Measurements from ENCODE around the gene MCRIP2.

MCRIP2 gene

DNA sequence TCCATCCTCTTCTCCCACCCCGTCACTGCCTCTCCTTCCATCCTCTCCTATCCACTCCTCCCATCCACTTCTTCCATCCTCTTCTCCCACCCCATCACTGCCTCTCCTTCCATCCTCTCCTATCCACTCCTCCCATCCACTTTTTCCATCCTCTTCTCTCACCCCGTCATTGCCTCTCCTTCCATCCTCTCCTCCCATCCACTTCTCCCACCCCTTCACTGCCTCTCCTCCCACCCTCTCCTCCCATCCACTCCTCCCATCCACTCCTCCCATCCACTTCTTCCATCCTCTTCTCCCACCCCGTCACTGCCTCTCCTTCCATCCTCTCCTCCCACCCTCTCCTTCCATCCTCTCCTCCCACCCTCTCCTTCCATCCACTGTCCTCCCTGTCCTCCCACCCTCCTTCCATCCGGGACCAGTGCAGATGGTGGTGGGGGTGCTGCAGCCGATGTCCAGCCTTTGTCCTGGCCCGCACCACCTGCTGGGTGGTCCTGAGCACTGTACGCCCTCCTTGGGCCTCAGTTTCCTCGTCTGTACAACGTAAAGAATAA is 9.7 kb upstream of the MCRIP2 start:
- no peak for DNase-seq (ENCODE audit: low read depth in 4 of 4, low spot score in 1 of 4)

DNA sequence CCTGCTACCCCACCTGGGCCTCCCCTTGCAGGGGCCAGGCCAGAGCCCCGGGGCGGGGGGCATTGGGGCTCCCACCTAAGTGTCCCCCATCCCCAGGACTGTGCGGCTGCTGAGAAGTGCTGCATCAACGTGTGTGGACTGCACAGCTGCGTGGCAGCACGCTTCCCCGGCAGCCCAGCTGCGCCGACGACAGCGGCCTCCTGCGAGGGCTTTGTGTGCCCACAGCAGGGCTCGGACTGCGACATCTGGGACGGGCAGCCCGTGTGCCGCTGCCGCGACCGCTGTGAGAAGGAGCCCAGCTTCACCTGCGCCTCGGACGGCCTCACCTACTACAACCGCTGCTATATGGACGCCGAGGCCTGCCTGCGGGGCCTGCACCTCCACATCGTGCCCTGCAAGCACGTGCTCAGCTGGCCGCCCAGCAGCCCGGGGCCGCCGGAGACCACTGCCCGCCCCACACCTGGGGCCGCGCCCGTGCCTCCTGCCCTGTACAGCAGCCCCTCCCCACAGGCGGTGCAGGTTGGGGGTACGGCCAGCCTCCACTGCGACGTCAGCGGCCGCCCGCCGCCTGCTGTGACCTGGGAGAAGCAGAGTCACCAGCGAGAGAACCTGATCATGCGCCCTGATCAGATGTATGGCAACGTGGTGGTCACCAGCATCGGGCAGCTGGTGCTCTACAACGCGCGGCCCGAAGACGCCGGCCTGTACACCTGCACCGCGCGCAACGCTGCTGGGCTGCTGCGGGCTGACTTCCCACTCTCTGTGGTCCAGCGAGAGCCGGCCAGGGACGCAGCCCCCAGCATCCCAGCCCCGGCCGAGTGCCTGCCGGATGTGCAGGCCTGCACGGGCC is 8.9 kb upstream of the MCRIP2 start:
- no peak for DNase-seq (ENCODE audit: low read depth in 4 of 4, low spot score in 1 of 4)

DNA sequence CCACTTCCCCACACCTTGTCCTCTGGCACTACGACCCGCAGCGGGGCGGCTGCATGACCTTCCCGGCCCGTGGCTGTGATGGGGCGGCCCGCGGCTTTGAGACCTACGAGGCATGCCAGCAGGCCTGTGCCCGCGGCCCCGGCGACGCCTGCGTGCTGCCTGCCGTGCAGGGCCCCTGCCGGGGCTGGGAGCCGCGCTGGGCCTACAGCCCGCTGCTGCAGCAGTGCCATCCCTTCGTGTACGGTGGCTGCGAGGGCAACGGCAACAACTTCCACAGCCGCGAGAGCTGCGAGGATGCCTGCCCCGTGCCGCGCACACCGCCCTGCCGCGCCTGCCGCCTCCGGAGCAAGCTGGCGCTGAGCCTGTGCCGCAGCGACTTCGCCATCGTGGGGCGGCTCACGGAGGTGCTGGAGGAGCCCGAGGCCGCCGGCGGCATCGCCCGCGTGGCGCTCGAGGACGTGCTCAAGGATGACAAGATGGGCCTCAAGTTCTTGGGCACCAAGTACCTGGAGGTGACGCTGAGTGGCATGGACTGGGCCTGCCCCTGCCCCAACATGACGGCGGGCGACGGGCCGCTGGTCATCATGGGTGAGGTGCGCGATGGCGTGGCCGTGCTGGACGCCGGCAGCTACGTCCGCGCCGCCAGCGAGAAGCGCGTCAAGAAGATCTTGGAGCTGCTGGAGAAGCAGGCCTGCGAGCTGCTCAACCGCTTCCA is 8.1 kb upstream of the MCRIP2 start:
- no peak for DNase-seq (ENCODE audit: low read depth in 4 of 4, low spot score in 1 of 4)

DNA sequence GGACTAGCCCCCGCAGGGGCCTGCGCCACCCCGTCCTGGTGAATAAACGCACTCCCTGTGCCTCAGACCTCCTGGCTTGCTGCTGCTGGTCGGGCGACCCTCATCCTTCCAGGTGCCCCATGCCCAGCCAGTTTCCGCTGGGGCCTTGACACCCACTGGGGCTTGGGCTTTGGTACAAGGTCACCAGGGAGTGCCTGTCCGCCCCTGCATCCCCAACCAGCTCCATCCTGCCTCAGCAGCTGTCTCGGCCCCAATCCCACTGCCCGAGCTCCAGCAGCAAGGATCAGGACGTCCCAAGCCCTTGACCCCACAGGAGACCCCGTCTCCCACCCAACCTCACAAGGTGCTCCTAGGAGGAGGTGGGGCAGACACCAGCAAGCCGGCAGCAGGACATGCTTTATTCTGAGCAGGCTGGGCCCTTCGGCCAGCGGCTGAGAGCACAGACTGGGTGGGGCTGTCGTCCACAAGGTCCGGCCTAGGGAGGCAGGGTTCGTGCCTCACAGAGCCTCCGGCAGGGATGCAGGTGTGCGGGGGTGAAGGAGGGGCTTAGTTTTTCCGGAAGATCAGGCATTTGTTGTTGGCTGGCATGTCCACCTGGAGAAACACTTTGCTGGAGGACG is 7.5 kb upstream of the MCRIP2 start:
- DNase-seq (ENCODE audit: low read depth in 4 of 4, low spot score in 1 of 4) = no peak

DNA sequence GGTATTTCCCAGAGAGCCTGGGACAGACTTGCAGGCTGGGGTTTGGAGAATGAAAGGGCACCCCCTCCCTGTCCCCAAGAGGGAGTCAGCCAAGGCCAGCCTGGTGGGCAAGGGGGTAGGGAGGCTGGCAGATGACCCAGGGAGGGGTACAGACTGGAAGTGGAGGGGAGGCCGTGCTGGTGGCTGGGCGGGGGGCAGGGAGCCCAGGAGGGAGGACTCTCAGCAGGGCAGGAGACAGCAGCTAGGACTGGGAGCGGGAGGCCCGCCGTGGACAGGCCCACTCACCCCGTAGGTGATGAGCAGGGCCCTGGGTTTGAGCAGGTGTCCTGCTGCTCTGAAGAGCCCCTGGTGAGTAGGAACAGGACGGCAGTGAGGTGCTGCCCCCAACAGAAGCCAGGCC is 6.6 kb upstream of the MCRIP2 start:
- no peak for DNase-seq (ENCODE audit: low read depth in 4 of 4, low spot score in 1 of 4)

DNA sequence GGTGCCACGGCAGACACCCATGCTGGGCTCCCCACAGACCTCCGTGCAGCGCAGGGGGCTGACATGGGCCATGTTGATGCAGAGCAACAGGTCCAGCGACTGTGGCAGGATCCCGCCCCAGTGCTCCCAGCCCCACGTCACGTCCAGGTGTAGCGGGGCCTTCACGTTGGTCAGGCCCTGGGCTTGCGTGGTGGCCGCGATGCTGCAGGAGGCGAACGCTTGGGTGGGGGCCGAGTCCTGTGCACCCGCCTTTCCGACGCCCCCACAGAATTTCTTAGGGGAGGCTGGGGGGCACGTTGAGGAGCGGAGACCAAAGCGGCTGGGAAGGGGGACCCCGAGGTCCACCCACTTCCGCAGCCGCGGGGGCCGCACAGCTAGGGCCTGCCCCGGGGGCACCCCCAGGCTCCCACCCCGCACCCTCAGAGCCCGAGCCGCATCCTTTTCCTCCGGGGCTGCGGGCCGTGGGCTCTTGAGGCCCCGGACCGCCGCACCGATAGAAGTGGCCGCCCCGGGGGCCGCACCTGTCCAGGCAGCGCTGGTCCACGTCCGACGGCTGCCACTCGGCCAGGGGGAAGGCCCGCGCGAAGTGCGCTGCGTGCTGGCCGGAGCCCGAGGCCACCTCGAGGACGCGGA is 5.9 kb upstream of the MCRIP2 start:
- no peak for DNase-seq (ENCODE audit: low read depth in 4 of 4, low spot score in 1 of 4)

DNA sequence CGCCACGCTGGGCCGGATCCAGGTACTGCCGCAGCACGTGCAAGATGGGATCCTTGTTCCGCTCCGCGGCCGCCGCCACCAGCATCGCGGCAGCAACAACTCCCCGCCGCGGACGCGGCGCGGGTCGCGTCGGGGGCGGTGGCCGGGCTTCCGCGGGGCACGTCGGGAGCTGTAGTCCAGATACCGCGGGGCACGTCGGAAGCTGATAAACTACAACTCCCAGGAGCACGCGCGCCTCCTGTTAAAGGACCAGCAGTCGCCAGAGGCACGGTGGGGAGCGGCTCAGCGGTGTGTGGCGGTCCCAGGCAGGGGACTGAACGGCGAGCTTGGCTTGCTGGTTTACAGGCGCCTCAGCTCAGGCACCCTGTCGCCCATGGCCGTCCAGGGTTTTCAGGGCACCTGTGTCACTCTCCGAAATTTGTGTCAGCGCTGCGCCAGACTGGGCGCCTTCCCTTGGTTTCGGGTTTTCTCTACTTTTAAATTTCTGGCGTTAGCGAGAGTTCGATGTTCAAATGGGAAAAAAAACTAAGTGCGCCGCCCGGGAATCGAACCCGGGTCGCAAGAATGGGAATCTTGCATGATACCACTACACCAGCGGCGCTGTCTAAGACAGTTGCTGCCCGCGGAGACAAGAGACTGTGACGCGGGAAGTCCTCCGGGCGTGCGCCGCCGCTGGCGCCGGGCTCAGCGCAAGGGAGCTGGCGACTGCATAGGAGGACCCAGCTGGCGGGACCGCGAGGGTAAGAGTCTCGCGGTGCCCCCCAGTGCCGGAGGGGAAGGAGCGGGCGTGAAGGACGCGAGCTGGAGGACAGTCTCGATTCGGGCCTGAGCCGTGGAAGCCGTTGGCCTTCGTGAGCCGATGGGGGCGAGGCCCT is 5.2 kb upstream of the MCRIP2 start, which contains the start of gene METTL26:
METTL26 (minus strand) TSS at position 100 of the 875 bp plus-strand sequence; CDS start at position 85, 15 bp downstream.
- DNase-seq (ENCODE audit: low read depth in 4 of 4, low spot score in 1 of 4) = peak; percentile 83 to 95 (median 87)

DNA sequence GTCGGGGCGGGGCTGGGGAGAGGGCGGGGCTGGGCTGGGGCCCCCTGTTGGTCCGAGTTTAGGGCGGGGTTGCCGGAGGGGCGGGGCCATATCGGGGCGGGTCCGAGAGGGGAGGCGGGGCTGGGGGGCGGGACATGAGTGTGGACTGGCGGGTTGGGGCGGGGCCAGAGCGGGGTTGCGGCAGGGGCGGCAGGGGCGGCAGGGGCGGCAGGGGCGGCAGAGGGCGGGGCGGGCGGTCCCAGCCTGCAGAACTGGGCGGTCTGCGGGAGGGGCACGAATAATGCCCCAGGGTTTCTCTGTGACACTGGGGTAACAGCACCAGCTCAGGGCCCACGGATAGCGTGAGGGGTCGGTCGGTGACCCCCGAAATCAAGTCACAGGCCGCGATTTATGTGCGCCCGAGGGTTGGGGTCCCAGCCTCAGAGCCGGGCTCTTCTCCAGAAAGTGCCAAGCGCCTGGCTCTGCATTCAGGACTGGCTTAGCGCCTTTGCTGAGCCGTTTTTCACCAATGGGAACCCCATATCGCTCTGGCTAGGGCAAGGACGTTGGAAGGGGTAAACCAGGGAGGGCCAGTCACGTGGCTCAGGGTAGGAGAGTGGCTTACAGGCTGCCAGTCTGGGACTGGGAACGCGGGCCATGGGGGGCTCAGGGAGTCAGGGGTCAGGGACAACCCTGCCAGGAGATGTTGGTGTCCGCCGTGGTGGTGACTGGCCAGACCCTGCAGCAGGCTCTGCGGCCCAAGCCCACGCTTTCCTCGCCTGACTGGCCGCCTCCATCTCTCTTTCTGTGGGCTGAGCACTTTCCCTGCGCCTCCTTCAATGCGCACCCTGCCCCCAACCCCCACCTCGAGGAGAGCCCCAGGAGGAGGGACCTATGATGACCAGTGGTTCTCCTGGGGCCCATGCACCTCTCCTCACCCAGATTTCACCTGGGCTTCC is 4.3 kb upstream of the MCRIP2 start:
- DNase-seq (ENCODE audit: low read depth in 4 of 4, low spot score in 1 of 4) = peak; percentile 78 to 88 (median 86)

DNA sequence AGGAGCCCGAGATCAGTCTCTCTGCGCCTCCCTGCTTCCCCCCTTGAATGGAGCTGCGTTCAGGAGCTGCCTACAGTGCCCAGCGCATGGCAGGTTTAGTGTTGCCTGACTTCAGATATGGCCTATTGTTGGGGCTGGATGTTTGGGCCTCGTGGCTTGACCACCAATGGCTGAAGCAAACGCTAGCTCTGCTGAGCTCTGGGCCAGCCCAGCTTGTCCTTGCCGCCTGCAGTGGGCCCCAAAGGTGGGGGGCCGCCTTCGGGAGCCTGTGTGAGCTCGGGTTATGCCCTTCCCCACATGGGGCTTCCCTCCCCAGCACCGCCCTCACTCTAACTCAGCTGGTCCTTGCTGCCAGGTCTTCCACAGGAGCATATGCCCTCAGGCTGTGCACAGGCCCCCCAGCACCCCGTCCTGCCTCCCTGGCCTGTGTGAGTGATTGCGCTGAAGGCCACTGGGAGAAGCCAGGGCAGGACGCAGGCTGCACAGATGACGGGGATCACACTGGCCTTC is 3.5 kb upstream of the MCRIP2 start:
- DNase-seq (ENCODE audit: low read depth in 4 of 4, low spot score in 1 of 4) = no peak

DNA sequence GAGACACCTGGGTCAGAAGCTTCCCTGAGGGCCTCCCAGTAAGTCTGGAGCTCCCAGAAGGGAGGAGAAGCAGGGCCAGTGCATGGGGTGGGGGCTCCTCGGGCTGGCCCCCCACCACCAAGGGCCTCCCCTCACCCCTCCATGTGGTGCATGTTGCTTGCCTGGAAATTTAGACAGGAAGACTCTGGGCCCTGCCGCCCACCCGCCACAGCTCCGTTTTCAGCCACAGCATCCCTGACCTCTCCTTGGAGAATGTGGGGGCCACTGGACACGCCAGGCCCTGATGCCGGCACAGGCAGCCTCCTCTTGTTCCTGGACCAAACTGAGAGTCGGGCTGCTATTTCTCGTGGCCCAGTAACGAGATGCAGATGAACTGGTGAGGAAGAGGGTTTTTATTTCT is 2.8 kb upstream of the MCRIP2 start:
- DNase-seq (ENCODE audit: low read depth in 4 of 4, low spot score in 1 of 4) = no peak

DNA sequence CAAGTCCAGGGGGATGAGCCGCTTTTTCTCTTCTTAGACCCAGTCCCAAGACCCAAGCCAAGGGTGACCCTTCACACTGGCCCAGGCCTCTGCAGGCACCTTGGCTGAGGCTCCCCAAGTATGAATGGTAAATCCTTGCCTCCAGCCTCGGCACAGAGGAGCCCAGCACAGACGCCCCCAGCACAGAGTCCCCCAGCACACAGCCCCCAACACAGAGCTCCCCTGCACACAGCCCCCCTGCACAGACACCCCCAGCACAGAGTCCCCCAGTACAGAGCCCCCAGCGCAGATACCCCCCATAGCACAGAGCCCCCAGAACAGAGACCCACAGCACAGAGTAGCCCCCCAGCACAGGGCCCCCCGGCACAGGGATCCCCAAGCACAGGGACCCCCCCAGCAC is 1.0 kb upstream of the MCRIP2 start:
- DNase-seq (ENCODE audit: low read depth in 4 of 4, low spot score in 1 of 4) = no peak

DNA sequence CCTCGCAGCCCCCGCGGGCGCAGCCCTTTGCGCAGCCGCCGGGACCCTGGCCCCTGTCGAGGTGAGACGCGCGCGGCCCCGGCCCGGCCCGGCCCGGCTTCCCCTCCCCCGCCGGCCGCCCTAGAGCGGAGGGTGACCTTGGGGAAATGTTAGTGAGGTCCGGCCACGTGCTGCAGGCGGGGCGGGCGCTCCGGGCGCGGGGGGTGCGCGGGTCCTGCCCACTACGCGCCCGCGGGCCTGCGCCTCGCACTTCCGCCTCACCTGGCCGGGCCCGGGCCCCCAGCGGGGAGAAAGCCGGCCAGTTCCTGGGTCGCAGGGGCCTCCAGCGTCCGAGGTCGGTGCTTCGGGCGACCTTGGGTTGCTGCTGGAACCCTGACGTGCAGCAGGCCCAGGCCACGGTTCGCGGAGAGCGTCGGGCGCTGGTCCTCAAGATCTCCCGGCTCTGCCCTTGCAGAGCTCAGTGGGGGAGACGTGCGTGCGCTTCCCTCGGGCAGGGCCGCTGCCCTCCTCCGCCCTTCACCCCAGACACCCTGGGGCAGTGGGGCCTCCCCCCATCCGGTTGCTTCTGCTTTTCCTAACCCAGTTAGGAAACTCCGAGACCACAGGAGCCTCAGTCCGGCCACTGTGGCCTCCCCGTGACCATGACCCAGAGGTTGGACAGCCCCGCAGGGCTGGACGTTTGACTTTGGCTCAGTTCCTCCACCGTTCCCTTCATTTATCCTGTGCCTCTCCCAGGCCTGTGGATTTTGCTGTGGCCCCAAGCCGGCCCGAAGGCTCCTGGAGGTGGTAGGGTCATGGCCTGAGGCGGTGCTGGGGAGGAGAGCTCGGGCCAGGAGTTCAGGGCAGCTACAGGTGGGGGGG is 791 bp downstream of the MCRIP2 start:
- DNase-seq (ENCODE audit: low read depth in 4 of 4, low spot score in 1 of 4) = peak in 1 of 4 experiments; percentile 34

DNA sequence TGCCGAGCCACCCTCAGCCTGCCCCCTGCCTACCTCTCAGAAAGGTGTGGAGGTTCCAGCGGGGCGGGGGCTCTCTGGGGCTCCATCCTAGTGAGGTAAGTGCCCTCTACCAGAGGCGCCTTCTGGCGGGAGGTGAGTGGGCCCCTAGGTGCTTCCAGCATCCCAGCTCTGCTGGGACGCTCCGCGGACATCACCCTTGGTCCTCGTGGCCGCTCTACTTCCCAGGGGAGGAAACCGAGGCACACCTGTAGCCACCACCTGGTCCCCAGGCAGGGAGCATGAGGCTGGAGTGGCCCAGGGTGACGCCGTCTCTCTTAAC is 1.4 kb downstream of the MCRIP2 start:
- DNase-seq (ENCODE audit: low read depth in 4 of 4, low spot score in 1 of 4) = no peak

DNA sequence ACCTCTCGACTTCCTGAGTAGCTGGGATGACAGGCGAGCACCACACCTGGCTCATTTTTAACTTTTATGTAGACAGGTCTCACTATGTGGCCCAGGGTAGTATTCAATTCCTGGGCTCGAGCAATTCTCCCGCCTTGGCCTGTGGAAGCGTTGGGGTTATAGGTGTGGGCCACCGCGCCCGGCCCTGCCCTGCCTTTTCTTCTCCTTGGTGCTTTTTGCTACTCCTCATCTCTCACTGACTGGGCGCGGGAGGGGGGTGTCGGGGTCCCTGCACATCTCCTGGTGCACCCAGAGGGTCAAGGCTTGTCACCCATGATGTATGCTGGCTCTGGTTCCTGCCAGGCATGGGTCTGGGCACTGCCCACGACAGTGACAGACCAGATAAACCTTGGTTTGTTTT is 2.9 kb downstream of the MCRIP2 start:
- DNase-seq (ENCODE audit: low read depth in 4 of 4, low spot score in 1 of 4) = no peak

DNA sequence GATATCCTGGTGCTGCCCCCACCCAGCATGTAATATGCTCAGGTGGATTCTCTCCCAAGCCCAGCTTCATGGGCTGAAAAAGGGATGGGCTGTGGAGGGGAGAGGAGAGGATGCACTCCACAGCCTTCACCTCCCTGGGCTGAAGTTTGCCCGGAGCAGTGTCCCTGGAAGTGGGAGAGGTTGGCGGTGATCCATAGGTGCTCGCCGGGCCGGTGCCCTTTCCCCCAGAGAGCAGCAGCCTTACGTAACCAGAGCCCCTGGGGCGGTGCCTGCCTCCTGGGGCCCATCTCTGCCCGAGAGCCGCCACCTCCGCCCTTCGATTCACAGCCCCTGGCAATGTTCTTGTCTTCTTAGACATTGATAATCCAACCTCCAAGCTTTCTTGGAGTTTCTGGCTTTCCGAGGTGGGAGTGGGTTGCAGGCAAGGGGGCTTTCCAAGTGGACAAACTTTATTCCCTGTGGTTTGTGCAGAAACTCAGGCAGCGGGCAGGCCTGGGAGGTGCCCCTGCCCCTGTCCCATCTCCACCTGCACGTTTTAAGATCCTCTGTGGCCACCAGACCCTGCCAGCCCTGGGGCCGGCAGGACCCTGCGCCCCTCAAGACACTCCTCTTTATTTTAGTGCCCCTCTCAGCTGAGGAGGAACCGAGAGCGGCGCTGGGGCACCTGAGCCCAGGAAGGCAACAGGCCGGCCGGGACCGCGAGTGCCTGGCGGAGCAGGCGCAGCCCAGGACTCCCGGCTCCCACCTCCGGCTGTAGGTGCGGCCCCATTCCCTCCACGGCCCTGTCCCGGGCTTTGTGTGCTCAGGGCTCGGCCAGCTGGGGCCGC is 4.4 kb downstream of the MCRIP2 start:
- DNase-seq (ENCODE audit: low read depth in 4 of 4, low spot score in 1 of 4) = no peak

DNA sequence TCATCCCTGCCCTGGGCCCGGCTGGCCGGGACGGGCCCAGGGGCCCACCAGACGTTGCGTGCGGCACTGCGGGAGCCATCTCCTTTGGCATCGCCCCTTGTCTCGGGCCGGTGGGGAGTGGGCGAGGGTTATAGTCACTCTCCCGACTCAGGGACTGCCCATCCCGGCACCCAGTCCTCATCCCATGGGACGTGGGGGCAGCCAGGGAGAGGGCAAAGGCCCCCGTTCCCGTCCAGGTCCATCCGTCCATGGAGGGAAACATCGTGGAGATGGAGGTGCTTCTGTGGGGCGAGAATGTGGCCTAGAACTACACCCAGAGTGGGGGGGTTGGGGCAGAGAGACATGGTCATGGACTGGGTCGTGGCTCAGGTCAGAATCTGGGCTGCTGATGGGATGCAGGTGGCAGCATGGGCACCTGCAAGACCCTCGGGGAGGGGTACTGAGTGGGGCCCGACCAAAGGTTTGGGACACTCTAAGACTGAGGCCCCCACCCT is 5.1 kb downstream of the MCRIP2 start:
- no peak for DNase-seq (ENCODE audit: low read depth in 4 of 4, low spot score in 1 of 4)

Measured in stimulated activated CD4-positive, alpha-beta T cell treated with anti-CD3 and anti-CD28 coated beads, Interleukin-1b, Interleukin-23, amount 100 ng/mL, for 24 hours (primary cell).